HUES48 (cell line): ENCODE results near the gene RBMXL2.

Source experiments
- H3K27ac ChIP-seq: one replicate; pipeline ENCODE4 v1.7.0; 2013; ENCODE audit warnings: low read depth, low read length, inconsistent platforms
- H3K27me3 ChIP-seq: 2 replicates; pipeline ENCODE4 v1.6.1; 2013; ENCODE audit warnings: mild to moderate bottlenecking, low read length; ENCODE audit not compliant: control insufficient read depth, insufficient read depth
- H3K36me3 ChIP-seq: 2 replicates; pipeline ENCODE4 v1.6.1; 2013; ENCODE audit warnings: low read length; ENCODE audit not compliant: control insufficient read depth, insufficient read depth
- H3K4me1 ChIP-seq: 2 replicates; pipeline ENCODE4 v1.6.1; 2013; ENCODE audit warnings: mild to moderate bottlenecking, low read length; ENCODE audit not compliant: control insufficient read depth, insufficient read depth
- H3K4me3 ChIP-seq: 2 replicates; pipeline ENCODE4 v1.5.1; 2013; ENCODE audit warnings: mild to moderate bottlenecking, low read depth, low read length
- H3K9ac ChIP-seq: 2 replicates; pipeline ENCODE4 v1.6.1; 2013; ENCODE audit warnings: mild to moderate bottlenecking, low read depth, low read length, moderate library complexity
- H3K9me3 ChIP-seq: 2 replicates; pipeline ENCODE4 v1.6.1; 2013; ENCODE audit warnings: low read length; ENCODE audit not compliant: control insufficient read depth, insufficient read depth

The RBMXL2 gene

GRCh38 chr11:7081441-7081840, 7.4 kb upstream of the RBMXL2 start:
- Histone ChIP-seq H3K27ac (no peak overlapping the region), H3K9me3 (peaks cover 13% of the 10 kb centered on the region), H3K9ac (no peak overlapping the region), H3K36me3 (no peaks in the 10 kb centered on the region), H3K27me3 (no peaks in the 10 kb centered on the region), H3K4me1 (no peaks in the 10 kb centered on the region), H3K4me3 (no peak overlapping the region)

GRCh38 chr11:7089328-7090251, 792 bp downstream of the RBMXL2 start:
- no peaks in the 10 kb centered on the region for H3K27me3 ChIP-seq
- H3K27ac ChIP-seq = no peak overlapping the region
- H3K36me3 ChIP-seq = no peaks in the 10 kb centered on the region
- peaks cover 8% of the 10 kb centered on the region for H3K9me3 ChIP-seq
- no peaks in the 10 kb centered on the region for H3K4me1 ChIP-seq
- no peak overlapping the region for H3K4me3 ChIP-seq
- no peak overlapping the region for H3K9ac ChIP-seq

- no peaks in the 10 kb centered on the region for H3K36me3 ChIP-seq
- no peaks in the 10 kb centered on the region for H3K4me1 ChIP-seq
- no peak overlapping the region for H3K27ac ChIP-seq
- no peak overlapping the region for H3K9ac ChIP-seq
- H3K4me3 ChIP-seq = no peak overlapping the region
- no peaks in the 10 kb centered on the region for H3K27me3 ChIP-seq
- no peaks in the 10 kb centered on the region for H3K9me3 ChIP-seq
These were observed 9.5 kb downstream of the RBMXL2 start for GRCh38 chr11:7098235-7098832.

GRCh38 chr11:7115780-7116179, 27.0 kb downstream of the RBMXL2 start:
- H3K9me3 ChIP-seq = no peaks in the 10 kb centered on the region
- no peaks in the 10 kb centered on the region for H3K27me3 ChIP-seq
- no peaks in the 10 kb centered on the region for H3K4me1 ChIP-seq
- no peak overlapping the region for H3K9ac ChIP-seq
- no peak overlapping the region for H3K27ac ChIP-seq
- no peaks in the 10 kb centered on the region for H3K36me3 ChIP-seq
- no peak overlapping the region for H3K4me3 ChIP-seq

GRCh38 chr11:7116370-7116769, 27.6 kb downstream of the RBMXL2 start:
- H3K27ac ChIP-seq = no peak overlapping the region
- no peaks in the 10 kb centered on the region for H3K27me3 ChIP-seq
- no peak overlapping the region for H3K4me3 ChIP-seq
- no peaks in the 10 kb centered on the region for H3K9me3 ChIP-seq
- H3K36me3 ChIP-seq = no peaks in the 10 kb centered on the region
- no peak overlapping the region for H3K9ac ChIP-seq
- H3K4me1 ChIP-seq = no peaks in the 10 kb centered on the region

- H3K4me3 ChIP-seq = no peak overlapping the region
- H3K9ac ChIP-seq = no peak overlapping the region
- no peaks in the 10 kb centered on the region for H3K9me3 ChIP-seq
- H3K27ac ChIP-seq = no peak overlapping the region
- no peaks in the 10 kb centered on the region for H3K4me1 ChIP-seq
- H3K27me3 ChIP-seq = no peaks in the 10 kb centered on the region
- H3K36me3 ChIP-seq = no peaks in the 10 kb centered on the region
These were observed 49.3 kb downstream of the RBMXL2 start for GRCh38 chr11:7138051-7138450.
